CD4-positive, alpha-beta T cell treated with Interleukin-17A for 1 hour (primary cell): ENCODE measurements around the gene CCDC27.
"Not testable (repeated sequence)": the region's sequence is repeated elsewhere in the genome, so short reads cannot be mapped to it uniquely, and the experiment has no call there.

Experiments
- DNase-seq: peaks from one replicate; pipeline ENCODE4 v3.0.0-alpha.2; 2020

The CCDC27 gene

GRCh38 chr1:3738943-3739342 is 13.3 kb upstream of the CCDC27 start:
- DNase-seq = no peak

DNA sequence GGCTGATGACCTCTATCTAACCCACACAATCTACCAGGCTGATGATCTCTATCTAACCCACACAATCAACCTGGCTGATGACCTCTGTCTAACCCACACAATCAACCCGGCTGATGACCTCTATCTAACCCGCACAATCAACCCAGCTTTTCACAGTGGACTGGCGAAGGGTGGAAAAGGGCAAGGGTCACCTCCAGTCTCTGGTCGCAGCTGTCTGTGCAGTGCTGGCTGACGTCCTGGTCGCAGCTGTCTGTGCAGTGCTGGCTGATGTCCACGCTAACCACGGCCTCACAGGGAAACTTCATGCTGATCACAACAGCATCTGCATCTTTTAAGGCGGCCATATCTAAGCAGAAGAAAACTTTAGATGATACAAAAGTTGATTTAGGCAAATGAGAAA is 12.2 kb upstream of the CCDC27 start:
- no peak for DNase-seq

DNA sequence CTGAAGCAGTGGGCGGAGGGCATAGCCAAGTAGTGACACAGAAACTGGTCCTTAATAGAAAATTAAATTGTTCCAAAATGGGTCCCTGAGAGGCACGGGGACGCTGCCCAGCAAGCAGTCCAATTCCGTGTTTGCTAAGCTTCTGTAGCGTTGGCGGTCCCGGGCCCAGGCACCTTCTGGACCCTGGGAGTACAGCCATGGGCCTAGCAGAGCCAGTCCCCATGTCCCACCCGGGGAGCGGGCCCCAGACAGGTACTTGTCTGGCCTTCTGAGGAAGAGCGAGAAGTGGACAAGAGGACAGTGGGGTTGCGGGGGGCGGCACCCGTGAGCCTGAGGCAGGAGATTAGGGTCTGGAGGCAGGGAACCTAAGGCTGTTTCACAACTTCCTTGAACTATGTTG is 11.5 kb upstream of the CCDC27 start:
- no peak for DNase-seq

DNA sequence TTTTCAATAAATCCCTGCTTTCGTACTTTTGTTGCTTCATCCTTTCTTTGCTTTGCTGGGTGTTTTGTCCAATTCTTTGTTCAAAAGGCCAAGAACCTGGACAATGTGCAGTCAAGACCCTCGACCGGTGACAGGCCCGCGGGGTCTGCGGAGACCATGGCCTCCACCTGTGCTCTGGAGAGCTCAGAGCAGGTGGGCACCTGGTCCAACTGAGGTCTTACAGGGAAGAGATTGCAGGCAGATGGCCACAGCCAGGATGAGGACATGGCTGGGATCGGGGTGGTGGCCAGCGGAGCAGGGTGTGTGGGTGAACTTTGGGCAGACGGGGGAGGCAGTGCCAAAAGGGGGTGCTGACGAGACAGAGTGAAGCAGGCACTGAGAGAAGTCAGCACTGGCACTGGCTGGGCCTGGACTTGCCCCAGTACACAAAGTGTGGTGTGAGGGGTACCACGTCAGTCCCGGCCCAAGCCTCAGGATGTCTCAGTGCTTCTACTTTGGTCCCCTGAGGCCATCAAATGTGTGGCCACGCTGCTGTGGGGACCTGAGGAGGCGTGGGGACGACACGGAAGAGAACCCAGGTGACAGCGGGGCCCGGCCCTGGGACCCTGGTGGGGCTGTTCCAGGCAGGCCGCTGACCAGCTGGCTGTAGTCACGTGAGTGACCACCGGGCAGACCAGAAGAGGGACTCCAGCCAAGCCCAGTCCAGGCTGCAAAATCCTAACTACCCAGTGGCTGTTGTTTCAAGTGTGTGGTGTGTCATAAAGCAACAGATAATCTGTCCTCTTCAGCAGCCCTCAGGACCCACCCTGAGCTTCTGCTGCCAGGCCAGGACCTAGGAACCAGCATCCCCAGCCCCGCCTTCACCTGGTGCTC is 10.4 kb upstream of the CCDC27 start:
- no peak for DNase-seq

- DNase-seq = no peak
Measured at GRCh38 chr1:3742439-3743298, 9.6 kb upstream of the CCDC27 start.

GRCh38 chr1:3743421-3743820 is 8.8 kb upstream of the CCDC27 start:
- no peak for DNase-seq

DNA sequence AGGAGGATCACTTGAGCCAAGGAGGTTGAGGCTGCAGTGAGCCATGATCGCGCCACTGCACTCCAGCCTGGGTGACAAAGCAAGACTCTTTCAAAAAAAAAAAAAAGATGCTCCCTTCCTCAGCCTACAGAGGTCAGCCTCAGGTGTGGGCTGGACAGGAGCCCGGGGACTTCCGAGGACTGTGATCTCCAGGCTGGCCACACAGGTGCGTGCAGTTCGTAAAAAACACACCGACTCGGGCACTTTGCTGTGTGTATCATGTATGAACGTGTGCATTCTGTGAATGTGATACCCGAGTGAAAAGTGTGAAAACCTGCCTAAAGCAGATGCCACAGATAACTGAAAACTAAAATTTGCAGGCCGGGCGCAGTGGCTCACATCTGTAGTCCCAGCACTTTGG is 8.4 kb upstream of the CCDC27 start:
- no peak for DNase-seq

- DNase-seq = no peak
Measured at GRCh38 chr1:3744646-3745045, 7.6 kb upstream of the CCDC27 start.

DNA sequence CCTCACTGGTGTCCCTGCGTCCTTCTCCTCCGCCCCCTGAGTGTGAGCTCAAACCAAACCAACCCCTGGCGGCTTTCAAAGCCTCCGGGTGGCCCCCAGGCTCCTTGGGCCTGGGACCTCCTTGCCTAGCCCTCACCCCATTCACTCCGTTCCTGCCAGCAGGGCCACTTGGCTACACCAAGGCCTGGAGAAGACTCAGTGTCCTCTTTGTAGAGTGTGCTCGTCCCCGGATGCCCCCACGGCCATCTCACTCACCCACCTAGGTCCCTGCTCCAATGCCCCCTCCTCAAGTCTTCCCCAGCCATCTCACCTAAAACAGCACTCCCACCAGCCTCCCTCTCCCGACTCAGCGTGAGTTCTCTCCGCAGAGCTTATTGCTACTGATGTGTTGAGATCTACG is 7.2 kb upstream of the CCDC27 start:
- DNase-seq = no peak

DNA sequence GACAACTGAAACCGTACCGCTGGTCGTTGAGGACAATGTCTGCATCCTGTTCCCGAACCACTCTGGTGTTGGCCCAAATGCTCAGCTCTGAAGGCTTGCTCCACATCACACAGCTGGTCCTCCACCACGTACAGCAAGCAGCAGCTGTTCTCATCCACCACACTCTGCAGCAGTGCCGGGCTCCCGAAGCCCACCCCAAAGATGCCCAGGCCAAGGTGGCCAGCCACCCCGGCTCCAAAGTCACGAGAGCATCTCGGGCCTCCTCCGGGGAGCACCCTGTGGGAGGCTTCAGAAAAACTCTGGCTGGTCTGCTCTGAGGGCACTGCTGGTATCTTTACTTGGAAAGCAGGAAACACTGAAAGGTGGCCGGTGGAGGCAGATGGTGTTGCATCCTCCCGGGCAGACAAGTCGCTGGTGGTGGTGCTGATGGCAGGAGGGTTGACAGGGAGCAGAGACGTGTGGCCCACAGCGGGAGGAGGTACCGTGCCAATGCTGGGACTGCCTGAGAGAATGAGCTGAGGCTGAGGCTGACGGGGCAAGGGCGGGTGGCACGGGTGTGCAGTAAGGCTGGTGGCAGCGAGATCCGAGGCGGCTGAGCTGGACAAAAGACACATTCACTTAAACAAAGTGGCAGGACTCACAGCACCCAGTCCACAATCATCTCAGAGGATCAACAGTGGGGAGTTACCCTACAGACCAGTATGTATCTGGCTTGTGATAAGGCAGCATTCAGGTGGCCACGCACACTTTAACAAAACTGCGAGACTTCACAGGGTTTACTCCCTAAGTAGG is 6.5 kb upstream of the CCDC27 start:
- peak; percentile 0 for DNase-seq

GRCh38 chr1:3746389-3746829 is 5.8 kb upstream of the CCDC27 start:
- peak; percentile 5 for DNase-seq

- peak; percentile 89 for DNase-seq
Measured at GRCh38 chr1:3746830-3747521, 5.3 kb upstream of the CCDC27 start.

- DNase-seq = no peak
Measured at GRCh38 chr1:3747522-3747848, 4.8 kb upstream of the CCDC27 start.

- no peak for DNase-seq
Measured at GRCh38 chr1:3747903-3748302, 4.3 kb upstream of the CCDC27 start.

GRCh38 chr1:3748316-3748900 is 3.8 kb upstream of the CCDC27 start:
- not testable (repeated sequence) for DNase-seq

DNA sequence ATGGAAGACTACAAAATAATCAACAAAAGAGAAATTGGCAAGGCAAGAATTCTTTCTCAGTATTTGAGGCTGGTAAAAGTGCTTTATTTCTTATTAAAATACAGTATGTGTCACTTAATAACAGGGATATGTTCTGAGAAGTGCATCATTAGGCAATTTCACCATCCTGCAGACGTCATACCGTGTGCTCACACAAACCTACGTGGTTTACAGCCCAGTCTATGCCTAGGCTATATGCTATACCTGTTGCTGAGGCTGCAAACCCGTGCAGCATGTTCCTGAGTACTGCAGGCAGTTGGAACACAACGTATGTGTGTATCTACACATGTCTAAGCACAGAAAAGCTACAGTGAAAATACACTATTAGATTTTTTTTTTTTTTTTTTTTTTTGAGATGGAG is 2.7 kb upstream of the CCDC27 start:
- no peak for DNase-seq

- no peak for DNase-seq
Measured at GRCh38 chr1:3750741-3751140, 1.5 kb upstream of the CCDC27 start.

GRCh38 chr1:3753656-3754454 is 1.6 kb downstream of the CCDC27 start:
- no peak for DNase-seq

DNA sequence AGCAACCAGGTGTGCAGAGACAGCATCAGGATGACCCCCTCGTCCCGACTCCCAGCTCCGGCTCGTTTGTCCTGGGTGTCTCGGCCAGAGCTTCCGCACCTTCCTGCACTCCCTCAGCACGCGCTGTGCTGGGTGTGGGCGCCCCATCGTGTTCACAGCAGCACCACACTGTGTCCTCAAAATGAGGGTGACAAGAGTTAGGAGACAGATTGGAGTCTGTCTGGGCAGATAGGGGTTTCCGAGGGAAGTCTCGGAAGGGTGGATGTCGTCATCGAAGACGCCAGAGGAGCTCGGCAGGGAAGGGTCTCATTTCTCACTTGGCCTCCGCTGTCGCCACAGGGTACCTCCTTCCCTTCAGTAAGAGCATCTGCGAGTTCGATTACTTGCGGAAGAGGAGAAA is 4.1 kb downstream of the CCDC27 start:
- DNase-seq = no peak

- DNase-seq = no peak
Measured at GRCh38 chr1:3759164-3759563, 6.9 kb downstream of the CCDC27 start.

DNA sequence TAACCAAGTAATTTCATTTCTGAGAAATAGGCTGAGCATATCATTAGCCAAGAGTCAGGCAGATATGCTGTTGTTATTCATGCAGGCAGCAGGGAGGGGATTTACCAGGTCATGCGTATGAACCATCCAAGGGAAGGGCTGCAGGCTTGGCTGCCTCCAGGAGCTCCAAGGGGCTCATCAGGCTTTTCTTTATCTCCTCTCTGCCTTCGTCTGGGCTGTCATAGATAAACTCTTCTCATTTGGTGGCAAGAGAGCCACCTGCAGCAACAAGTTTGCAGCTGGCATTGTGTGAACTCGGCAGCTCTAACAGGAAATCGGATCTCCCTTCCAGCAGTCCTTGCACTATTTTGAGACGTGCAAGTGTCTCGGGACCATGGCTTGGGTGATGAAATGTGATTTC is 7.5 kb downstream of the CCDC27 start:
- no peak for DNase-seq
